Astrocyte of the hippocampus (primary cell): ENCODE data around the gene LRRTM4.
A peak's percentile ranks its signal among the peaks of the same experiment; 100 is the strongest.
"Not testable (repeated sequence)": the region's sequence is repeated elsewhere in the genome, so short reads cannot be mapped to it uniquely, and the experiment has no call there.

Experiments used
- DNase-seq: peaks from one replicate; pipeline ENCODE4 v3.0.0; 2011; ENCODE audit warnings: low read depth, low spot score

LRRTM4 gene

DNA sequence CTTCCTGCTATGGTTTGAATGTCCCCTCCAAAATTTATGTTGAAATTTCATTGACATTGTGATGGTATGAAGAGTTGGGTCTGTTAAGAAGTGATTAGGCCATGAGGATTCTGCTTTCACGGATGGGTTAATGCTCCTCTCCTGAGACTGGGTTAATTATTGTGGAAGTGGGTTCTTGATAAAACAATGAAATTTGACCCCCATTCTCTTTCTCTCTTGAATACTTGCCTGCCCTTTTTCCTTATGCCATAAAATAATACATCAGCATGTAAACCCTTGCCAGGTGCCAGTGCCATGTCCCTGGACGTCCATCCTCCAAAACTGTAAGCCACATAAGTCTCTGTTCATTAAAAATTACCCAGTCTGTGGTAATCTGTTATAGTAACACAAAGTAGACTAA is 352.8 kb downstream of the LRRTM4 start:
- DNase-seq: no peak

DNA sequence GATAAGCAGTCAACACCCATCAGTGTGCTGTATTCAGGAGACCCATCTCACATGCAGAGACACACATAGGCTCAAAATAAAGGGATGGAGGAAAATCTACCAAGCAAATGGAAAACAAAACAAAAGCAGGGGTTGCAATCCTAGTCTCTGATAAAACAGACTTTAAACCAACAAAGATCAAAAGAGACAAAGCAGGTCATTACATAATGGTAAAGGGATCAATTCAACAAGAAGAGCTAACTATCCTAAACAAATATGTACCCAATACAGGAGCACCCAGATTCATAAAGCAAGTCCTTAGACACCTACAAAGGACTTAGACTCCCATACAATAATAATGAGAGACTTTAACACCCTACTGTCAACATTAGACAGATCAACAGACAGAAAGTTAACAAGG is 358.2 kb downstream of the LRRTM4 start:
- not testable (repeated sequence) for DNase-seq

DNA sequence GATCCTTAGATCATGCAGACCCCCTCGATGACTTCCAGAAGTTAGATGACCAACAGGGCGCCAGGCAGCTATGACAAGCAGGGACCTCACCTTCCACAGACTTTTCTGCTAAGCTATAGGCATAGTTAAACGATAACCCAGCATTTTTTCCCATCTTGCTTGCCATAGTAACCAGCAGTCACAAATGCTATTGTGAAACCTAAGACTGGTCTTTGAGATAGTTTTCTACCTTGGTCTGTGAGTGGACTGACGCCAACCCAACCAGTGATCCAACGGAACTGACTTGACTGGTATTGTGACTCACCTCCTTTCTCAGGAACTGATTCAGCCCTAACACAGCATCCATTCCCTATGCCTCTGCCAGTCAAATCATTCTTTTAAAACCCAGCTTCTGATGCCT is 361.2 kb downstream of the LRRTM4 start:
- peak; percentile 73 for DNase-seq

DNA sequence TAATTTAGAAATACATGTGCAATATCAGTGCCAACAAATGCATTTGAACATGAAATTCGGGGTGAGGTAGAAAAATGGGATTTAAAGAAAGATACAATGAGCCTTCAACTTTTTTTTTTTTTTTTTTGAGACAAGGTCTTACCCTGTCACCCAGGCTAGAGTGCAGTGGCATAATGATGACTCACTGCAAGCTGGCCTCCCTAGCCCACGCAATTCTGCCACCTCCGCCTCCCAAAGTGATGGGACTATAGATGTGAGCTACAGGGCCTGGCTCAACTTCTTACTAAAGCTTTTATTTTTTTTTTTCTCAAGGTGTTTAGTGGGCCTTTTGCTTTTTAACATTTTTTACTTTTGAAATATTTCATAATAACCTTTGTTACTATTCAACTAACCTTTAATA is 365.6 kb downstream of the LRRTM4 start:
- DNase-seq: no peak

DNA sequence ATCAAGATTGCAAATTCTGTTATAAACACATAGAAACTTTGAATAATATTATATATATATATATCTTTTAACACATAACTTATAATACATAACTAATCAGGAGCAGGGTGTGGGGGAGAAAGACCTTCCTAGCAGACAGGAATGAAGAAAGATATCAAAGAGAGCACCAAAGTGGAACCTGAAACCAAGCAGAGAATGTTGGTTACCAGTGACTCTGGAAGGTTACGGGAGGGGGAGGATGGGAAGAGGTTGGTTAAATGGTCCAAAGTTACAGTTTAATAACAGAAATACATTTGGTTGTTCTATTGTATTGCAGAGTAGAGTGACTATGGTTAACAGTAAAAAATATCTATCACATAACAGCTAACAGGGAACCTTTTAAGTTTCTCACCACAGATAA is 366.7 kb downstream of the LRRTM4 start:
- no peak for DNase-seq

DNA sequence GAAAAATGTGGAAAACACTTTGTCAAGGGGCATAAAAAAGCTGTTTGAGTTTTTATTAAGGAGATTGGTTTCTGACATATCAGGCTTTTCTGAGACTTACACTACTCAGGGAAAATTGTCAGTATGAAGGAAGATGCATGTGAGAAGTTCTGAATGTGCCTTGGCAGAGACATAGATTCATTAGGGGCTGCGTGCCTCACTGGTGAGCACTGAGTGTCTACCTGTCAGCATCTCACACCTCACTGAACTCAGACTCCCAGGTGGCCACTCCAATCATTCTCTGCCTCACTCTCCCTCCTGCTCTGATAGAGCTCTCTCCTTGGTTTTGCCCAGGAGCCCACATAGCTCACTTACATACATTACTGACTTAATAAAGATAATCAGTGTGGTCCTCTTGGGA is 372.6 kb downstream of the LRRTM4 start:
- no peak for DNase-seq

DNA sequence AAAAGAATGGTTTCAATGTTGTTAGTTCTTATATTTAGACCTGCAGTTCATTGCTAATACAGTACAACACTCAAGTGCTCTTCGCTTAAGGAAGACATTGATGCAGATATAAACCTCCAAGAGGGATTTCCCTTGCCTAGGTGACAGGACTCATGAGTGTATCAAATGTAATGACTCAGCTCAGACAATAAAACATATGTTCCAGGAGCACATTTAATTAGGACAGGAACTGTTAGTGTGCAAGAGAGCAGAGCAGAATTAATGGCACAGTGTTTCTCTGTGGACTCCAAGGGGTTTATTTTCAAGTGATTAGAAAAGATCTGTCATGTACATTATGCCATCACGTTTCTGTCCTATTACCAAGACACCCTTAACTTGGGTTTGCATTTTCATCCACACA is 375.0 kb downstream of the LRRTM4 start:
- DNase-seq: no peak

DNA sequence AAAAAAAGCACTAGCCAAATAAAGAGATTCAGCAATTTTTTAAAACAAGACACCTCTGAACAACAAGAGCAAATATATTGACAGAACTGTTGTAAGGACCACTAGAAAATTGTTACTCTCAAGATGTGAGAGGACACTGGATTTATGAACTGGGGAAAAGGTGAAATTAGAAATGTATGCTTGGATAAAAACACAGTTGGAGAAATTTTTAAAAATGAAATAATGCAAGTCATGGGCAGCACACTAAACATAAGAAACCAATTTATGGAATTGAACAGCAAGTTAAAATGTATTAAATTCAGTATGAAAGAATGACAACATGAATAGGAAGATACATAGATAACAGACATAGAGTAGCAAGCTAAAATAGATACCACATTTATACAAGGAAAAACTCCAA is 377.4 kb downstream of the LRRTM4 start:
- no peak for DNase-seq

DNA sequence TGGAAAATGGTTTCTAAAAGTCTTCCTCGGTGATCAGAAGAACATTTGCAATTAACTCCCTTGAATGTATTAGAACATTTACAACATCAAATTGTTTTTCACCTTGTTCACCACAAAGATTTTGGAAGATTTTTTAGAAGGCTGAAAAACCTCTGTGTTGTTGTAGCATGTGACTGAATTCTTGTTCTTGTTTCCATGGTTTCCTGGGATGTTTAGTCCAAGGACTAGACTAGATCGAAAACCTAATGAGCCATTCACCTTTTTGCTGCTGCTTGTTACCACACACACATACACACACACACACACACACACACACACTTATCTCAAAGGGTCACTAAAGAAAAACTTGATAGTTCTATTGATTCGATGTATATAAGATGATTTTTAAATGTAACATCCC is 380.0 kb downstream of the LRRTM4 start:
- peak; percentile 2 for DNase-seq

DNA sequence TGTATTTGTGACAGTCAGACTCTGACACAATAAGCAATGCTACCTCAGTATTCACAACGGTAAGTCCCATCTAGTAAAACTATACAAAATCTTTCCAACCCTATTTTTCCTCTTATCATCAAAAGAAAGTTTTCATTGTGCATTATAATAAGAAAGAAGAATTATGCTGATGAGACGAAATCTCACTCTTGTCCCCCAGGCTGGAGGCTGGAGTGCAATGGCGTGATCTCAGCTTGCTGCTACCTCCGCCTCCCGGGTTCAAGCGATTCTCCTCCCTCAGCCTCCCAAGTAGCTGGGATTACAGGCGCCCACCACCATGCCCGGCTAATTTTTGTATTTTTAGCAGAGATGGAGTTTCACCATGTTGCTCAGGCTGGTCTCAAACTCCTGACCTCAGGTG is 393.7 kb downstream of the LRRTM4 start:
- not testable (repeated sequence) for DNase-seq

DNA sequence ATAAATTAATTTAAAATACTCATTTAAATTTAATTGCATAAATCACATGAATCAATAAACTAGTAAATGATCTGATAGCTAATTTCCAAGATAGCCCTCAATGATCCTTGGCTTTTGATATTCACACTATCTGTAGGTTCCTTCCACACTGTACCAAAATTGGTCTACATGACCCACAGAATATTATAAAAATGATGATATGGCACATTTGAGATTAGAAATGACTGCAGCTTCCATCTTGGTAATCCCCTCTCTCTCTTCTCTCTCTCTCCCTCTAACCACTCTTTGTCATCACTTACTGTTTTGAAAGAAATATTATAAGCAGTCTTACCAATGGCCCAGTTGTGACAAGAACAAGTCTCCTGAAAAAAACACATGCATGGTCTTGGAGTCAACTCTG is 394.8 kb downstream of the LRRTM4 start:
- no peak for DNase-seq

DNA sequence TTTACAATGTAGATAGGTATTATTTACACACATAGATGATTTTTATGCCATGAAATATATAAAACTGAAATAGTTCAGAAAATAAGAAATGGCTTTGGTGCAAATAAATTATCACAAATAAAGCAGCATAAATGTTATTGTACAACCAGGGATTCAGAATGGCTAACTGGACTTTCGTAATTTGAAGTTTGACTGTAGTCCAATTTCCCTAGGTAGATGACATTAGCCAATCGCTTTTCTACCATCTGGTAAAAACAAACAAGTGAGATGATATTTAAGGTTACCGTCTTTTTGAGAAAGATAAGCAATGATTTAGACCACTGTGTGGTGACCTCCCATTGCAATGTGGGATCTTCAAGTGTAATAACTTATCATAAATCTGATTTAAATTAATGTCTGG is 400.7 kb downstream of the LRRTM4 start:
- no peak for DNase-seq

DNA sequence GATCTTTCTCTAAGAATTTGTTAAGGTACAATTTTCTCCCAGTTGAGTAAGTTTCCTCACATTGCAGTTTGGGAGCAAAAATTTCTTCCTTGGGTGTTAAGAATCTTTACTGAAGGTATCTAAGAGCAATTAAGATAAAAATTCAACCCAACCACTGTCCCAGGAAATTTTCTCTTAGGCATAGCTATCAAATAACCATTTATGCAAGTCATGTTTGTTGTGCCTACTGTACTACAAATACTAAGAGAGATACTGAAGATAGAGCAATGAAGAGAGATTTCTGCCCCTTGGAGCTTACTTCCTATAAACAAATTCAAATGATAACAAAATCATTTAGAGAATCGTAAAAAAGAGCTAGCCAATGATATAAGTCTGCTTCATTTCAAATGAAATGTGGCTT is 402.8 kb downstream of the LRRTM4 start:
- no peak for DNase-seq

DNA sequence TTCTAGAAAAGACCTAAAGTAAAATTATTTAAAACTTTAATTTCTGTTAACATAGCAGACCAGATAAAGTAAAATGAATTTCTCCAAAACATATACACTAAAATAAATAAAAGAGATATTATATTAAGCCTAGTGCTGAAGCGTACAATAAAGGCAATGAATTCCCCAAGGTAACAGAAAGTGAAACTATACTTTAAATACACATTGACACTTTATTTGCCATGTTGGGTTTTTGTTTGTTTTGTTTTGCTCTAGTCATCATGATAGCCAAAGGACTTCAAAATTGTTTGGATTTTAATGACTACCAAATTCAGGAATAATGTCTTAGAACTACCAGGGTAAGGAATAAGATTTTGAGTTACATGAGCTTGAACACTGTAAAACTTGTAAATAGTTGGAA is 413.3 kb downstream of the LRRTM4 start:
- no peak for DNase-seq

DNA sequence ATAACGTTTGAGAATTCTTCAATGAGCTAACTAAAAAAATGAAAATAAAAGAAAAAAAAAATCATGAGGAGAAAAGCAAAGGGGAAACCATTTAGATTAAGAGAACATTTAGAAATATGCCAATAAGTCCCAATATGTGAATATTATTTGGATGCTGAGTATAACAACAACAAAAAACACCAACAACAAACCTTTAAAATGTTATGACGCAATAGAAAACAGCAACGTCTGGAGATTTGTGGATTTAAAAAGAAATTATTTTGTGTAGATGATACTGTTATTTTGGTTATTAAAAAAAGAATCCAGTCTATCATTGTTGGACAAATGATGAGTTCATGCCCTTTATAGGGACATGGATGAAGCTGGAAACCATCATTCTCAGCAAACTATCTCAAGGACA is 417.2 kb downstream of the LRRTM4 start:
- no peak for DNase-seq

DNA sequence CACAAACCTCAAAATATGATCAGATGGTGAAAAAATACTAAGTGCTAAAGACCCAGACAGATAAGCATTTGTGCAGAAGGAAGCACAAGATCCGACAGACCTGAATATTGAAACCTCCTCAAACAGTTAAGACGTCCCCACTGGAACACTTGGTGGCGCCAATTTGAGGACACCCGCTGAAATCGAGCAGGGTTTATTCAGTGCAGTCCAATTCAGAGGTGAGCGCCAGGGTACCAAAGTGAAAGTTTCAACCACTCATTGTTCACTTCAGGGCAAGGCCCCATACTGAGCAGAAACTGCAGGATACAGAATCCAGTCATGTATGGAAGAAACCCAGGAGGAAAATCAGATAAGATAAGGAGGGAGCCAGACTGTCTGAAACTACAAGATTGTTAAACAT is 417.6 kb downstream of the LRRTM4 start:
- DNase-seq: peak; percentile 19

DNA sequence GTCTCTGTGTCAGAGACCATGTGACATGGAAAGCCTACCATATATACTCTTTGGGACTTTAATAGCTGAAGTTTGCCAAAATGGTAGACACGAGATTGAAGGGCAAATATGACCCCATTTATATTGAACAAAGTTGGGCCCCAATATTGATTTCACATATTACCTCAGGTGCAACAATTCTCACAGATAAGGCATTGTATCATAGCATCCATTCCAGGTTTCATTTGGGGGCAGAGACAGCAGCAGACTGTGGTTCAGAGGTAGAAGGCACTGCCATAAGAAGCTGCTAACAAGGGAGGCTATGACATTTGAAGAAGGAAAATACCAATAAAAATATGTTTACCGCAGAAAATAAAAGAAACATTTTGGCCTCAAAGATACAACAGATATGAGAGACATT is 419.2 kb downstream of the LRRTM4 start:
- no peak for DNase-seq

DNA sequence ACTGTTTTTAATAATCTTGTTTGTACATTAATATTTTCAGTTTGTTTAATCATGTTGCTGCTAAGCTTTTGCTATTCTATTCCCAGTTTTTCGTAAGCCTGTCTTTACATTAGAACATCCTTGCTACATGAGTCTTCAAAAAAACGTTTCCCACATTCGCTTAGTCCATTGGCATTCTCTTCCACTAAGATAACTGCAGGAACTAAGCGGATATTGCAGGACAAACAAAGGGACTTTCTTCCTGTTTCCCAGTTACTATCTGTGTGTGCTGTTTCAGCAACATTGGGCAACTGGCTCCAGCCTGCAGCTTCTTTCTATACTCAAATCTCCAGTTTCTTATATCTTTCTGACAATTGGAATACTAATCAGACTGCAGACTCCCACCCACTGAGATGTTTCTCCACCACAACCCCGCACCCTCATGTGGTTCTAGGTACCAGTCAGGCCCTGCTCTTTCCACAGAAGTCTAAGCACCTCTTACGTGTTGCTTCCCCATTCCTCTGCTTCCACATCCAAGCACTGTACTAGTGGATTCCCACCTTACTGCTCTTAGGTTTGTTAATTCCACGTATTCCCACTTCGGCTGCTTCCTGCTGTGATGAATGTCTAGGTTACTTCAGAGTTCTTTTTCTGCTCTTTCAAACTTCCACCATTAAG is 420.3 kb downstream of the LRRTM4 start:
- DNase-seq: no peak

DNA sequence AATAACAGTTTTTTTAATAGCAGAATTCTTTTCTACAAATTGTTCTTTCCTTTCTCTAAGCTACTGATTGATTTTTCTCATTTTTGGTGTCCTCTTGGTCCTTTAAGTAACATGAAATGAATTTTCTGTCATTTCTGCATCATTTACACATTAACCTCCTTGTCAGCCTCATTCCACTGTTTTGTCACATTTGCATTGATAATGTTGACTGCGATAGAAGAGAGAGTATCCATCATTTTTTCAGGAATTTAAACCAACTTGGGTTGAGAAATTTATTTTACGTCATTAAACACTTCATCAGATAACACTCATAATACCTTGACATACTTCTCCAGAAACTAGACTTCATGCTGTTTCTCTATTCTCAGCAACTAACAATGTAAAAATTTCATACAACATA is 422.2 kb downstream of the LRRTM4 start:
- no peak for DNase-seq

DNA sequence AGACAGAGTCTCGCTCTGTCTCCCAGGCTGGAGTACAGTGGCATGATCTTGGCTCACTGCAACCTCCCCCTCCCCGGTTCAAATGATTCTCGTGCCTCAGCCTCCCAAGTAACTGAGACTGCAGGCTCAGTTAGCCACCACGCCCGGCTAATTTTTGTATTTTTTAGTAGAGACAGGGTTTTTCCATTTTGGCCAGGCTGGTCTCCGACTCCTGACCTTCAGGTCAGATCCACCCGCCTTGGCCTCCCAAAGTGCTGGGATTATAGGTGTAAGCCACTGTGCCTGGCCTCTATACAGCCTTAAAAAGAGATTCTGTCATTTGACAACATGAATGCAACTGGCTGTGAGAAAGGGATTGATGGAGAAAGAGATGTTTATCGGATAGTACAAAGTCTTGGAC is 426.7 kb downstream of the LRRTM4 start:
- DNase-seq: not testable (repeated sequence)

DNA sequence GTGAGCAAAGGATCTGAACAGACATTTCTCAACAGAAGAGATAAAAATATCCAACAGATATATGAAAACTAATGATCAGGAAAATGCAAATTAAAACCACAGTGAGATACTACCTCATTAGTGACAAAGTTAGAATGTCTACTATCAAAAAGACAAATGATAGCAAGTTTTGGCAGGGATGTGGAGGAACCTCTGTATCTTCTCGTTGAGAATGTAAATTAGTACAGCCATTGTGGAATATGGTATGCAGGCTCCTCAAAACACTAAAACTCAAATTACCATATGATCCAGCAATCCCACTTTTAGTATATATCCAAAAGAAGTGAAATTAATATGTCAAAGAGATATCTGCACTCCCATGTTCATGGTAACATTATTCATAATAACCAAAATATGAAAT is 427.1 kb downstream of the LRRTM4 start:
- DNase-seq: no peak

DNA sequence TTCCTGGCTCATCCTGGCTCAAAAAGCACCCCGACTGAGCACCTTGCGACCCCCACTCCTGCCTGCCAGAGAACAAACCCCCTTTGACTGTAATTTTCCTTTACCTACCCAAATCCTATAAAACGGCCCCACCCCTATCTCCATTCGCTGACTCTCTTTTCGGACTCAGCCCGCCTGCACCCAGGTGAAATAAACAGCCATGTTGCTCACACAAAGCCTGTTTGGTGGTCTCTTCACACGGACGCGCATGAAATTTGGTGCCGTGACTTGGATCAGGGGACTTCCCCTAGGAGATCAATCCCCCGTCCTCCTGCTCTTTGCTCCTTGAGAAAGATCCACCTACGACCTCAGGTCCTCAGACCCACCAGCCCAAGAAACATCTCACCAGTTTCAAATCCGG is 433.8 kb downstream of the LRRTM4 start:
- not testable (repeated sequence) for DNase-seq

DNA sequence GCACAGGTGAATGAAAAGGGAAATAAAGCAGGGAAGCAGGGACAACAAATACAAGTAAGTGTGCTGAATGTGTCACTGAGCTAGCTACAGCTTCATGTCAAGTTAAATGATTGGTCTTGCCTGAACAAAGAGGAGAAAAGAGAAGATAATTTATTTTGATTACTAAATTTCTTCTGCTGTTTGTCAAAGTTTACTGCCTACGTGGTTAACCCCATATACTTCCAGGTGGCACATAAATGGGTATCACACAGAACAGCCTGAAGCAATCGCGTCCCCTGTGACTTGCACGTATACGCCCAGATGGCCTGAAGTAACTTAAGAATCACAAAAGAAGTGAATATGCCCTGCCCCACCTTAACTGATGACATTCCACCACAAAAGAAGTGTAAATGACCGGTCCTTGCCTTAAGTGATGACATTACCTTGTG is 434.2 kb downstream of the LRRTM4 start:
- no peak for DNase-seq

DNA sequence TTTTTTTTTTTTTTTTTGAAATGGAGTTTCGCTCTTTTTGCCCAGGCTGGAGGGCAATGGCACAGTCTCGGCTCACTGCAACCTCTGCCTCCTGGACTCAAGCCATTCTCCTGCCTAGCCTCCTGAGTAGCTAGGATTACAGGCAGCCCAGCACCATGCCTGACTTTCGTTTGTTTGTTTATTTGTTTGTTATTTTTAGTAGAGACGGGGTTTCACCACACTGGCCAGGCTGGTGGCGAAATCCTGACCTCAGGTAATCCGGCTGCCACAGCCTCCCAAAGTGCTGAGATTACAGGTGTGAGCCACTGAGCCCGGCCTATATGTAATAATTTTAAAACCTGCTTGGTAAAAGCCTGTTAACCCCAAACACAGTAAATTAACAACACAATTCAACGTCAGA is 435.7 kb downstream of the LRRTM4 start:
- DNase-seq: no peak
